NCI-H1417 (cell line): ENCODE measurements around the gene SCPEP1.
A peak's percentile ranks its signal among the peaks of the same experiment; 100 is the strongest.

Source experiments
- DNase-seq, 3 experiments: peaks; one replicate each; lab custom pipeline; 2025; lab: John Stamatoyannopoulos, UW

Gene SCPEP1

DNA sequence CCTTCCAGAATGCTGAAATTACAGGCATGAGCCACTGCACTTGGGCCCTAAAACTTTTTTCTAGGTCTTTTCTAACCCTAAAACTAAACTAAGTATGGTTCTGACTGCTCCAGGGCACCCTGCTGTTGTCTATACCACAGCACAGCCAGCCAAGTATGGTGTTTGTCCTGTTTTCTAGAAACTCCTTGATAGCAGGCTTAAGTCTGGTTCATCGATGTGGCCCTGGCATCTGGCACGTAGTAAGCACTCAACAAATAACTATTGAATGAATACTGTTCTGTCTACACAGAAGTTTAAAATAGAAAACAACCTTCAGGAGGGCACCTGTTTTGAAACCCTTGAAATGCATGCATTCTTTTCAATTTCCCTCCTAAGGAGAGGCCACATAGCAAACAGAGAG, 62.6 kb downstream of the SCPEP1 start:
- no peak for DNase-seq

DNA sequence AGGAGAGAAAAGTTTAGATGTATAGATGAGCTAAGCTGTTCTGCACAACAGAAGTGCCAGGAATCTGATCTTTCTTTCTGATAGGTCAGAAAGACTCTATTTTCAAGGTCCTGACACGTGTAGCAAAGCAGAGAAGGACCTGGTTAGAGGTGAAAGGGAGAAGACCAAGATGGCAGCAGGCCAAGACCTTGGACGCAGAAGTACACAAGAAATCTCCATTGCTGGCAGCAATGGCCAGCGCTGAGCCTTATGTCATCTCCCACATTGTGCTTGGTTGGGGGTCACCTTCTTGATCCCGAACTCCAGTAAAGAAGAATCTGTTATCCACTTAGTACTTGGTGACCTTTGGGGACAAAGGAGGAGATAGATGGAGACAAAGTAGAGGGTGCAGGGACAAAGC, 65.3 kb downstream of the SCPEP1 start:
- no peak for DNase-seq

DNA sequence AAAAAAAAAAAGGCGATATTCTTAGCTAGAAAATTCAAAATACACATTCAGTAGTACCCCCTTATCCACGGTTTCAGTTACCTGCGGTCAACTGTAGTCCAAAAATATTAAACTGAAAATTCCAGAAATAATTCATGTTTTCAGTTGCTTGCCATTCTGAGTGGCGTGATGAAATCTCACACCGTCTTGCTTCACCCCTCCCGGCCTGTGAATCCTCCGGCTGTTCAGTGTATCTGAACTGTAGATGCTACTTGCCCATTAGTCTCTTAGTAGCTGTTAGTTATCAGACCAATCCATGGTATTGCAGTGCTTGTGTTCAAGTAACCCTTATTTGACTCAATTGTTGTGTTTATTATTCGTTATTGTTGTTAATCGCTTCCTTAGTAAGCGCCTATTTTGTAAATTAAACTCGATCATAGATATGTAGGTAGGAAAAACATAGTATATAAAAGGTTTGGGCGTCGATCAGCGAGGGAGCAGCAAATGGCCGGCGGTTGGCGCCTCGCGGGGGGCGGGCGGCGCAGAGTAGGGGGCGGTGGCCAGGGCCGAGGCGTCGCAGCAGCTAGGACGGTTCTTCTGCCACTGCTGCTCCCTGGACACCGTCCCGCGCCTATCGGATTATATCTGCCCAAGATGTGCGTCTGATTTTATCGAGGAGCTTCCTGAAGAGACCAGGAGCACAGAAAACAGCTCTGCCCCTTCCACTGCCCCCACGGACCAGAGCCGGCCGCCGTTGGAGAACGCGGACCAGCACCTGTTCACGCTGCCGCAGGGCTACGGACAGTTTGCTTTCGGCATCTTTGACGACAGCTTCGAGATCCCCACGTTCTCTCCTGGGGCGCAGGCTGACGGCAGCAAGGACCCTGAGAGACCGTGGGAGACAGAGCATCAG, 67.3 kb downstream of the SCPEP1 start:
- DNase-seq: no peak

DNA sequence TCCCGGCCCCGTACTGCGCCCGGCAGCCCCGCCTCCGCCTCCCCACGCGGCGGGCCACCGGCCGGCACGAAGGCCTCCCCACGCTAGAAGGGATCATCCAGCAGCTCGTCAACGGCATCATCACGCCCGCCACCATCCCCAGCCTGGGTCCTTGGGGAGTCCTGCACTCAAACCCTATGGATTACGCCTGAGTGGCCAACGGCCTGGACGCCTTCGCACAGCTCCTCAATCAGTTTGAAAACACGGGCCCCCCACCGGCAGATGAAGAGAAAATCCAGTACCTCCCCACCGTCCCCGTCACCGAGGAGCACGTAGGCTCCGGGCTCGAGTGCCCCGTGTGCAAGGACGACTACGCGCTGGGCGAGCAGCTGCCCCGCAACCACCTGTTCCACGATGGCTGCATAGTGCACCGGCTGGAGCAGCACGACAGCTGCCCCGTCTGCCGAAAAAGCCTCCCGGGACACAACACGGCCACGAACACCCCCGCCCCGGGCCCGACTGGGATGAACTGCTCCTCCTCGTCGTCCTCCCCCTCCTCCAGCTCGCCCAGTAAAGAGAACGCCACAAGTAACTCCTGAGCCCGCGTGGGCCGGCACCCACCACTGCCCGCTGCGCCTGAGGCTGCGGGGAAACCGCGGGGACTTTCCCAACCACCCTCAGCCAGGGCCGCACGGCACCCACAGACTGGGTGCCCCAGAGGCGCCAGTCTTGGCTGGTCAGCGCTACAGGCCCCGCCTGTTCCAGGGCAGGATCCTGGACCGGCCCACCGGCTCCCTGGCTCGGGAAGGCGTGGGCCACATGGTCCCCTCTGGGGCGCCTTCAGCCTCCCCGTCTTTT, 68.2 kb downstream of the SCPEP1 start:
- DNase-seq: no peak

DNA sequence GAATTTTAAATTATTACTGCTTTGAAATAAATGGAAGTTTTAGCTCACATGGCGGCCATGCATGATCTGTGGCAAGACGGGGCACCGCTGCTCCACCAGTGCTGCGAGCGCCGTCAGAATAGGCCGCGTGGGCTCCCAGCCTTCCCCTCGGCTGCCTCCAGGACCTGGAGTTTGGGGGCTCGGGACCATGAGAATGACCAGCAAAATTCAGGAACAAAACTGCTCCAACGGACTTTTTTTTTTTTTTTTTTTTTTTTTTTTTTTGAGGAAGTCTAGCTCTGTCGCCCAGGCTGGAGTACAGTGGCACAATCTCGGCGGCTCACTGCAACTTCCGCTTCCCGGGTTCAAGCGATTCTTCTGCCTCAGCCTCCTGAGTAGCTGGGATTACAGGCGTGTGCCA, 68.8 kb downstream of the SCPEP1 start:
- no peak for DNase-seq

DNA sequence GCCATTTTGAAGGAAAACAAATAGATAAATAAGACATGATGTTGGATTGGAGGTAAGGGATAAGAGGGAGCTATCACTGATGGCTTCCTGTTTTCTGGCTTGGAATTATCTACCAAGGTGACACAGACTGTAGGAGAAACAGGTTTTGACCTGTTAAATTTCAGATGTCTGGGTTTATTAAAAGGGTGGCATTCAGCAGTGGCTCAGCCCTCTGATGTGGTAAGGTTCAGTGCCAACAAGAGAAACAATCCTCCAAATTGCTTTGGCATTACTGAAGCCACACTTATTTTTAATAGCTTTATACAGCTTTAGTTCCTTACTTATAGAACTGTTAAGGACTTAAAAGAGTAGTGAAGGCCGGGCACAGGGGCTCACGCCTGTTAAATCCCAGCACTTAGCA, 70.2 kb downstream of the SCPEP1 start:
- DNase-seq: no peak

DNA sequence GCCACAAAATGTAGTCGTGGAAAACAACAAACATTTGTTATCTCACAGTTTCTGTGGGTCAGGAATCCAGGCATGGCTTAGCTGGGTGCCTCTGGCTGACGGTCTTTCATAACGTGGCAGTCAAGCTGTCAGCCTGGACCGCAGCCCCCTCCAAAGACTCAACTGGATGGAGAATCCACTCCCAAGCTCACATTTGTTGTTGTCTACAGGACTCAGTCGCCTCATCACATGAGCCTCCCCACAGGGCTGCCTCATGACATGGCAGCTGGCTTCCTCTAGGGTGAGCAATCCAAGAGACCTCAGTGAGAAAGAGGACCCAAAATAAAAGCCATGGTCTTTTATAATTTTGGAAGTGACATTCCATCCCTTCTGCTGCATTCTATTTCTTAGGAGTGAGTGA, 72.4 kb downstream of the SCPEP1 start:
- DNase-seq: no peak

DNA sequence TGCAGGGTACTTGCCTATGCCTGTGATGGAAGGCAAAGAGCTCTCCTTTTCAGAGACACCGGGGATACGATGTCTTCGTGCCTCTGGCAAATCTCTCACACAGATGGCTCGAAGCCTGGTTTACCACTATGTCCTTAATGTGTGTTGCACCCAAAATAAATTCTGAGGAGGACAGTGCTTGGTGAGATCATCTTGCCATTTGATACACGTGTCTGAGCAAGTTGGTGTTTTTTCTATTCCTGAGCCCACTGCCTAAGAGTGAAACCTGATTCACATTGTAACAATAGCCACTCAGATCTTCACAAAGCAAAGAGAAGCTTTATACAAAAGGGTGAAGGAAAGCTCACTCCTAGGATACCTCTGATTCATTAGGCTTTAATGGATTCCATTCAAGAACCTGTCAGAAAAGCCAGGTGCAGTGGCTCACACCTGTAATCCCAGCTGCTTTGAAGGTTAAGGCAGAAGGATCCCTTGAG, 74.0 kb downstream of the SCPEP1 start:
- peak; percentile 85 to 96 (median 93) for DNase-seq
